ENCODE data around the gene PDYN. TPM values are rescaled to one million over a fixed set of nuclear protein-coding genes. Genes with fewer than 3 reads are reported as not detected.
A peak's percentile ranks its signal among the peaks of the same experiment; 100 is the strongest.

Gene PDYN
- total and polyA plus RNA-seq, 9 of the 15 experiments (the other 6 are each of a cell fraction or from before 2014, with no cell fraction given): not detected

DNA sequence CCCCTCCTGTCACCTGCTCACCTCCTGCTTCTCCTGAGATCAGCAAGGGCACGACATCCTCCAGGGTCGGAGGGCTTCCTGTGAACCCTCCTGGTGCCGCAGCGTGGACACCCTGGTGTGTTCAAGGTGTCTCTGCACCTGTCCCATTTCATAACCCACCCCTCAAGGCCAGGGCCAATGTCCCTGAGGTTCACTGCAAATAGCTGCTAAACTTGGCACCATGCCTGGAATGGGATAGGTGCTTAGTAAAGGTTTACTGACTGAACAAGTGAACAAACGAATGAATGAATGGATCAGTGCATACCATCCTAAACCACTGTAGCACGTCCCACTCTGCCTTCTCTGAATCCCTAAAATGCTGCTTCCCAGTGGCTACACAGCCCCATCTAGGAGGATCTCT, 63.7 kb downstream of the PDYN start:
- Histone ChIP-seq H3K27ac (ENCODE audit: extremely low read depth, low read depth, low read length) (no peak overlapping the region), H3K79me2 (ENCODE audit: control insufficient read depth, insufficient read depth, low read length) (no peaks in the 10 kb centered on the region), H3K9me1 (ENCODE audit: control insufficient read depth, insufficient read depth, low read length) (no peaks in the 10 kb centered on the region), H3K9me3 (replicated peaks; ENCODE audit: control insufficient read depth, insufficient read depth, low read depth, low read length) (no peaks in the 10 kb centered on the region), H4K20me1 (replicated peaks; ENCODE audit: control insufficient read depth, insufficient read depth, low read length) (no peaks in the 10 kb centered on the region), H3K36me3 (ENCODE audit: control insufficient read depth, insufficient read depth, low read length) (no peaks in the 10 kb centered on the region), H3K4me3 (no peak overlapping the region), H3K27me3 (ENCODE audit: control insufficient read depth in 2 of 2, insufficient read depth in 2 of 2, low read length in 2 of 2) (peaks cover 0 to 28% of the 10 kb centered on the region in 2 experiments; a peak in 2 of 5 replicates), H3K4me1 (replicated peaks in 1 of 2; ENCODE audit: control insufficient read depth in 2 of 2, insufficient read depth in 2 of 2, low read length in 2 of 2) (no peaks in the 10 kb centered on the region), H2AFZ (ENCODE audit: low read depth, low read length) (no peak overlapping the region), H3K9ac (ENCODE audit: insufficient read depth in 1 of 2, low read depth in 2 of 2, low read length in 2 of 2) (no peak overlapping the region), H3K4me2 (ENCODE audit: insufficient read depth, low read length) (no peak overlapping the region)
- no peak for FAIRE-seq
- DNase-seq (ENCODE audit: extremely low read depth in 1 of 4, low spot score in 3 of 4): no peak
- no peak for ATAC-seq
- WGBS (ENCODE audit: insufficient coverage, low coverage, missing lambda C conversion rate): 1% methylated on average over 6 of the region's 6 CpGs
- TF ChIP-seq ILK (tag; IDR thresholded peaks at IDR 0.05; ENCODE audit: borderline replicate concordance, low read depth): no peak
- TF ChIP-seq ZBTB26 (CRISPR knock-in tag; IDR thresholded peaks at IDR 0.05): no peak
- no peak for TF ChIP-seq NCOA1 (IDR thresholded peaks at IDR 0.05; ENCODE audit: low read depth)
- no peak for TF ChIP-seq ZNF133 (CRISPR knock-in tag; IDR thresholded peaks at IDR 0.05)
- no peak for TF ChIP-seq PHTF2 (CRISPR knock-in tag; IDR thresholded peaks at IDR 0.05)
- peak; percentile 64 for TF ChIP-seq NFIC (IDR thresholded peaks at IDR 0.05)
- no peak for TF ChIP-seq GTF2F1 (IDR thresholded peaks at IDR 0.05; ENCODE audit: low read depth, low read length)
- ChIA-PET CTCF (ENCODE audit: low intra/inter-chr PET ratio) (no interaction called here), POLR2A (interaction anchor here (0.7 kb wide), 1 partner anchor 24 kb away, joined by 3 read pairs; no protein-coding TSS in a partner anchor)
- intact Hi-C loops (cut with micrococcal nuclease) (no loop called here), in situ Hi-C loops (cut with MboI) (no loop called here)
- no TSS peak for BruUV-seq (replicated peaks)

Data from K562 (cell line).